ENCODE measurements around the gene PYROXD2. TPM values are rescaled to one million over a fixed set of nuclear protein-coding genes. Genes with fewer than 3 reads are reported as not detected.

The PYROXD2 gene
- total RNA-seq, 1 experiment from 2014 or later: 8.1 TPM

DNA sequence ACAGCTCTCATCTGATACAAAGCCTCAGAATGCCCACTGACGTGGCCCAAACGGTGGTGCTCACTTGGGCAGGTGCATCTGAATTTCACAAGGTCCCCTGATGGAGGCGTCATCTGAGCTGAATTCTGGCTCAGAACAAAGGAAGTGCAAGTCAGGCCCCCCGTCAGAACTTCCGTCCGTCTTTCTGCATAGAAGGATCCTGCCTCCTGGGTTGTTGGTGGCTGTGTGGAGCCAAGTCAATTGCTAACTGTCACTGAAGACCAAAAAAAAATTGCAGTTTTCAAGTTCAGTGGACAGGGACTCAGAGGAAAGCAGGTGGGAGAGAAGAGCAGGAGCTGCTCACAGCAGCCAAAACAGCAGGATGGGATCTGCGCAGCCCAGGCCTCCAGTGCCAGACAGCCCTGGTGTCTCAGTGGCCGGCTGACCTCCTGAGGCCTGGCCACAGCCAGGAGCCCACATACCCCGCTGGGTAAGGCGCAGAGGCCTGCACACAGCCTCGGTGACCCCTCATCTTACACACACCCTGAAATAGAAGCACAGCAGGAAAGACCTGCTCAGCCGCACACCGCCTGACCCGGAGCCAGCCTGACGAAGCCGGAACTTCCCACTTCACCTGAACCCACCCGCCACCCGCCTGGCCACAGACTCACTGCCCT is 49.4 kb downstream of the PYROXD2 start (continued):
- TF ChIP-seq, protein P1, sequence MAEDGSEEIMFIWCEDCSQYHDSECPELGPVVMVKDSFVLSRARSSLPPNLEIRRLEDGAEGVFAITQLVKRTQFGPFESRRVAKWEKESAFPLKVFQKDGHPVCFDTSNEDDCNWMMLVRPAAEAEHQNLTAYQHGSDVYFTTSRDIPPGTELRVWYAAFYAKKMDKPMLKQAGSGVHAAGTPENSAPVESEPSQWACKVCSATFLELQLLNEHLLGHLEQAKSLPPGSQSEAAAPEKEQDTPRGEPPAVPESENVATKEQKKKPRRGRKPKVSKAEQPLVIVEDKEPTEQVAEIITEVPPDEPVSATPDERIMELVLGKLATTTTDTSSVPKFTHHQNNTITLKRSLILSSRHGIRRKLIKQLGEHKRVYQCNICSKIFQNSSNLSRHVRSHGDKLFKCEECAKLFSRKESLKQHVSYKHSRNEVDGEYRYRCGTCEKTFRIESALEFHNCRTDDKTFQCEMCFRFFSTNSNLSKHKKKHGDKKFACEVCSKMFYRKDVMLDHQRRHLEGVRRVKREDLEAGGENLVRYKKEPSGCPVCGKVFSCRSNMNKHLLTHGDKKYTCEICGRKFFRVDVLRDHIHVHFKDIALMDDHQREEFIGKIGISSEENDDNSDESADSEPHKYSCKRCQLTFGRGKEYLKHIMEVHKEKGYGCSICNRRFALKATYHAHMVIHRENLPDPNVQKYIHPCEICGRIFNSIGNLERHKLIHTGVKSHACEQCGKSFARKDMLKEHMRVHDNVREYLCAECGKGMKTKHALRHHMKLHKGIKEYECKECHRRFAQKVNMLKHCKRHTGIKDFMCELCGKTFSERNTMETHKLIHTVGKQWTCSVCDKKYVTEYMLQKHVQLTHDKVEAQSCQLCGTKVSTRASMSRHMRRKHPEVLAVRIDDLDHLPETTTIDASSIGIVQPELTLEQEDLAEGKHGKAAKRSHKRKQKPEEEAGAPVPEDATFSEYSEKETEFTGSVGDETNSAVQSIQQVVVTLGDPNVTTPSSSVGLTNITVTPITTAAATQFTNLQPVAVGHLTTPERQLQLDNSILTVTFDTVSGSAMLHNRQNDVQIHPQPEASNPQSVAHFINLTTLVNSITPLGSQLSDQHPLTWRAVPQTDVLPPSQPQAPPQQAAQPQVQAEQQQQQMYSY (CRISPR knock-in tag; IDR thresholded peaks at IDR 0.05): peak; percentile 50

- ChIA-PET POLR2A (no interaction called here), CTCF (interaction anchor here (1.3 to 1.9 kb wide), 3 partner anchors 9 to 194 kb away, joined by 3 to 7 read pairs (median 3); no protein-coding TSS in a partner anchor)
- H3K9me3 Mint-ChIP-seq: peaks cover 9% of the 10 kb centered on the region
- peaks cover 58% of the 10 kb centered on the region for H3K4me1 Mint-ChIP-seq
- H3K36me3 Mint-ChIP-seq: no peaks in the 10 kb centered on the region
- ATAC-seq: no peak
- H3K4me3 Mint-ChIP-seq: no peak overlapping the region
- peaks cover 2% of the 10 kb centered on the region; the same call in 1 of the 2 replicates for H3K27me3 Mint-ChIP-seq (ENCODE audit: low read depth)
- no peak for DNase-seq (ENCODE audit: low spot score)
- no peak overlapping the region for H3K27ac Mint-ChIP-seq
- TF ChIP-seq ZNF138 (CRISPR knock-in tag; conservative IDR thresholded peaks at IDR 0.05) (no peak), ZBTB21 (CRISPR knock-in tag; IDR thresholded peaks at IDR 0.05; ENCODE audit: borderline replicate concordance) (no peak), ETV6 (CRISPR knock-in tag; IDR thresholded peaks at IDR 0.05) (no peak), FOXJ3 (CRISPR knock-in tag; IDR thresholded peaks at IDR 0.05; ENCODE audit: borderline replicate concordance) (no peak), ZNF281 (CRISPR knock-in tag; IDR thresholded peaks at IDR 0.05) (no peak), SMAD3 (CRISPR knock-in tag; IDR thresholded peaks at IDR 0.05; ENCODE audit: borderline replicate concordance) (no peak), CREB1 (CRISPR knock-in tag; IDR thresholded peaks at IDR 0.05) (no peak), CDX4 (CRISPR knock-in tag; IDR thresholded peaks at IDR 0.05; ENCODE audit: borderline replicate concordance) (no peak), ATF6 (CRISPR knock-in tag; IDR thresholded peaks at IDR 0.05) (no peak), ZMAT4 (CRISPR knock-in tag; IDR thresholded peaks at IDR 0.05) (no peak), TEAD1 (CRISPR knock-in tag; IDR thresholded peaks at IDR 0.05) (no peak), USF1 (CRISPR knock-in tag; IDR thresholded peaks at IDR 0.05) (no peak), ZNF219 (CRISPR knock-in tag; IDR thresholded peaks at IDR 0.05; ENCODE audit: borderline replicate concordance) (no peak)
- TF ChIP-seq, protein P2, sequence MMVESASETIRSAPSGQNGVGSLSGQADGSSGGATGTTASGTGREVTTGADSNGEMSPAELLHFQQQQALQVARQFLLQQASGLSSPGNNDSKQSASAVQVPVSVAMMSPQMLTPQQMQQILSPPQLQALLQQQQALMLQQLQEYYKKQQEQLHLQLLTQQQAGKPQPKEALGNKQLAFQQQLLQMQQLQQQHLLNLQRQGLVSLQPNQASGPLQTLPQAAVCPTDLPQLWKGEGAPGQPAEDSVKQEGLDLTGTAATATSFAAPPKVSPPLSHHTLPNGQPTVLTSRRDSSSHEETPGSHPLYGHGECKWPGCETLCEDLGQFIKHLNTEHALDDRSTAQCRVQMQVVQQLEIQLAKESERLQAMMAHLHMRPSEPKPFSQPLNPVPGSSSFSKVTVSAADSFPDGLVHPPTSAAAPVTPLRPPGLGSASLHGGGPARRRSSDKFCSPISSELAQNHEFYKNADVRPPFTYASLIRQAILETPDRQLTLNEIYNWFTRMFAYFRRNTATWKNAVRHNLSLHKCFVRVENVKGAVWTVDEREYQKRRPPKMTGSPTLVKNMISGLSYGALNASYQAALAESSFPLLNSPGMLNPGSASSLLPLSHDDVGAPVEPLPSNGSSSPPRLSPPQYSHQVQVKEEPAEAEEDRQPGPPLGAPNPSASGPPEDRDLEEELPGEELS (CRISPR knock-in tag; IDR thresholded peaks at IDR 0.05): no peak
- TF ChIP-seq, protein P1 (CRISPR knock-in tag; IDR thresholded peaks at IDR 0.05): no peak
These were observed 50.4 kb downstream of the PYROXD2 start for GRCh38 chr10:98364432-98365102.

Data from WTC11 (cell line).